ENCODE measurements around the gene RIPOR3. TPM values are rescaled to one million over a fixed set of nuclear protein-coding genes. Genes with fewer than 3 reads are reported as not detected.

RIPOR3 gene
- total RNA-seq, 1 donor from 2014 or later: not detected

DNA sequence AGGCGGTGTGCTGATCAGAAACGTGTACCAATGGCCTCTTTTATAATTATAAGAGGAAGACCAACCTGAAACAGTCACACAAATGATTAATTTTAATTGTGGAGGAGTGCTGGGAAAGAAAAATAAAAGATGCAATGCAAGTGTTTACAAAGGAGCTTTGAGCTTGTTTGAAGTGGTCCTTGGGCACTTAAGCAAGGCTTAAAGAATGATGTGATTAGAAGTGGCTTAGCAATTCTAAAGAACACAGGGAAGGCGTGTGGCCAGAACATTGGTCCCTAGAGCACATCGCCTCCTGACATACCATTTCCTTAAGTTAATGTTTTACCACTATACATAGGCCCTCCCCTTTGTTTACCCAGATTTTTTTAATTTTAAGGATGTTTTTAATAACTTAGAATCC, 155.0 kb downstream of the RIPOR3 start:
- intact Hi-C loops (cut with micrococcal nuclease): no loop called here

Other genes with a start within 250 kb of the RIPOR3 start
- 65.1 and 65.9 TPM in 2 replicates for gene PTPN1, start 181.2 kb downstream of the RIPOR3 start, total RNA-seq
- gene PARD6B, start 40.0 kb upstream of the RIPOR3 start, total RNA-seq: 4.5 and 5.2 TPM in 2 replicates
- gene BCAS4, start 103.5 kb upstream of the RIPOR3 start, total RNA-seq: 7.2 and 7.6 TPM in 2 replicates
- gene ADNP, start 239.9 kb upstream of the RIPOR3 start, total RNA-seq: 75.3 and 79.3 TPM in 2 replicates

Measured in T-helper 1 cell treated with Interleukin-12 subunit alpha and Interleukin-12 subunit beta and Interleukin-4 antibody, amounts not matched to agents 30 ng/mL and 1 ng/mL, for 36 hours (primary cell).